Kidney epithelial cell (primary cell): ENCODE measurements around the gene SEC14L3. TPM values are rescaled to one million over a fixed set of nuclear protein-coding genes. Genes with fewer than 3 reads are reported as not detected.

Experiments
- DNase-seq: peaks from one replicate; pipeline ENCODE4 v3.0.0-alpha.2; 2010; ENCODE audit warnings: low read depth
- H3K27me3 ChIP-seq: 2 replicates; pipeline ENCODE4 v1.6.0; 2011; ENCODE audit warnings: low read length; ENCODE audit not compliant: control insufficient read depth, insufficient read depth
- H3K36me3 ChIP-seq: 2 replicates; pipeline ENCODE4 v1.5.1; 2011; ENCODE audit warnings: low read length; ENCODE audit not compliant: control insufficient read depth, insufficient read depth
- H3K4me3 ChIP-seq: 2 replicates; pipeline ENCODE4 v1.5.1; 2011; ENCODE audit warnings: low read depth, mild to moderate bottlenecking, control low read depth, low read length
- total RNA-seq: library from RNA; depleted of rRNA; stranded (reverse); fragments of >200 nt; gene quantifications from 2 replicates; pipeline ENCODE4 v1.2.3, GENCODE V29; 2015
- TF ChIP-seq, protein P1 (sequence below): IDR thresholded peaks from 2 replicates; pipeline ENCODE4 v1.5.1; 2011; ENCODE audit warnings: mild to moderate bottlenecking, moderate library complexity, low read length, control low read depth, inconsistent platforms; ENCODE audit not compliant: insufficient read depth, poor library complexity, severe bottlenecking

The SEC14L3 gene
- total RNA-seq, 1 donor from 2014 or later = not detected

GRCh38 chr22:30423301-30423958 lies 48.4 kb downstream of the SEC14L3 start:
- no peaks in the 10 kb centered on the region for H3K27me3 ChIP-seq
- peaks cover 2% of the 10 kb centered on the region for H3K36me3 ChIP-seq
- DNase-seq = no peak
- peak overlapping the region; percentile 43 for H3K4me3 ChIP-seq
- TF ChIP-seq, protein P1, sequence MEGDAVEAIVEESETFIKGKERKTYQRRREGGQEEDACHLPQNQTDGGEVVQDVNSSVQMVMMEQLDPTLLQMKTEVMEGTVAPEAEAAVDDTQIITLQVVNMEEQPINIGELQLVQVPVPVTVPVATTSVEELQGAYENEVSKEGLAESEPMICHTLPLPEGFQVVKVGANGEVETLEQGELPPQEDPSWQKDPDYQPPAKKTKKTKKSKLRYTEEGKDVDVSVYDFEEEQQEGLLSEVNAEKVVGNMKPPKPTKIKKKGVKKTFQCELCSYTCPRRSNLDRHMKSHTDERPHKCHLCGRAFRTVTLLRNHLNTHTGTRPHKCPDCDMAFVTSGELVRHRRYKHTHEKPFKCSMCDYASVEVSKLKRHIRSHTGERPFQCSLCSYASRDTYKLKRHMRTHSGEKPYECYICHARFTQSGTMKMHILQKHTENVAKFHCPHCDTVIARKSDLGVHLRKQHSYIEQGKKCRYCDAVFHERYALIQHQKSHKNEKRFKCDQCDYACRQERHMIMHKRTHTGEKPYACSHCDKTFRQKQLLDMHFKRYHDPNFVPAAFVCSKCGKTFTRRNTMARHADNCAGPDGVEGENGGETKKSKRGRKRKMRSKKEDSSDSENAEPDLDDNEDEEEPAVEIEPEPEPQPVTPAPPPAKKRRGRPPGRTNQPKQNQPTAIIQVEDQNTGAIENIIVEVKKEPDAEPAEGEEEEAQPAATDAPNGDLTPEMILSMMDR = no peak

DNA sequence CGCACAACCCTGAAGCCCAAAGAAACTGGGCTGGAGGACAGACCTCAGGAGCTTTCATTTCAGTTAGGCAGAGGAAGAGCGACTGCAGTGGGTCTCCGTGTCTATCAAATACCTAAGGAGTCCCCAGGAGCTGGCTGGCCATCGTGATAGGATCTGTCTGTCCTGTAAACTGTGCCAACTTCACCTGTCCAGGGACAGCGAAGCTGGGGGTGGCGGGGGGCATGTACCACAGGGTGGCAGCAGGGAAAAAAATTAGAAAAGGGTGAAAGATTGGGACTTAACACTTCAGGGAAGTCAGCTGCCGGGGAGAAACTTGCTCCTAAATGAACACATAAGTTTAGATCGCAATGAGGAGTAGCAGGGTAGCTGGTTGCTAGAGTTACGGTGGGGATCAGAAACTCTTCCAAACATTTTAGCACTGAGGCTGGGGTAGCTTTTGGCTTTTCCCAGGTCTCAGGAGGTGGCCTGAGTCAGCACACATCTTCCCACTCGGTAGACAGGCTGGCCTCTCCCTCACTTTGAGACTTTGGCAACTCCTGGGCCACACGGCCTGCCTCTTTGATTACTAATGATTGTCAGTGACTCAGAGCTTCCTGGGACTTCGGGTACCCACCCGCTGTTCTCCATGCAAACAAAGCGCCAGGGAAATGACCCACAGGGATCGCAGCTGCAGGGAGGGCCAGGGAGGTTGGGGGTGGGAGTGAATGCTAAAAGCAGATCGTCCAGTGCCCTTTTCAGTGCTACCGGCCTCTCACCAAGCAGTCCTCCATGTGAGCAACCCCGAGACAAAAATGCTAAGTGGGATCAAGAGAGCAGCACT lies 49.1 kb downstream of the SEC14L3 start:
- H3K27me3 ChIP-seq = no peaks in the 10 kb centered on the region
- peak overlapping the region; percentile 43 for H3K4me3 ChIP-seq
- peaks cover 2% of the 10 kb centered on the region for H3K36me3 ChIP-seq
- TF ChIP-seq, protein P1 = no peak
- DNase-seq = peak; percentile 86

GRCh38 chr22:30421695-30422480 lies 49.9 kb downstream of the SEC14L3 start:
- H3K27me3 ChIP-seq = no peaks in the 10 kb centered on the region
- no peak overlapping the region for H3K4me3 ChIP-seq
- peaks cover 3% of the 10 kb centered on the region for H3K36me3 ChIP-seq
- TF ChIP-seq, protein P1 = no peak
- no peak for DNase-seq

- Histone ChIP-seq H3K27me3 (no peaks in the 10 kb centered on the region), H3K36me3 (peaks cover 7% of the 10 kb centered on the region), H3K4me3 (no peak overlapping the region)
- peak; percentile 55 for DNase-seq
- TF ChIP-seq, protein P1 = no peak
These were observed 51.3 kb downstream of the SEC14L3 start for GRCh38 chr22:30420347-30421125.

DNA sequence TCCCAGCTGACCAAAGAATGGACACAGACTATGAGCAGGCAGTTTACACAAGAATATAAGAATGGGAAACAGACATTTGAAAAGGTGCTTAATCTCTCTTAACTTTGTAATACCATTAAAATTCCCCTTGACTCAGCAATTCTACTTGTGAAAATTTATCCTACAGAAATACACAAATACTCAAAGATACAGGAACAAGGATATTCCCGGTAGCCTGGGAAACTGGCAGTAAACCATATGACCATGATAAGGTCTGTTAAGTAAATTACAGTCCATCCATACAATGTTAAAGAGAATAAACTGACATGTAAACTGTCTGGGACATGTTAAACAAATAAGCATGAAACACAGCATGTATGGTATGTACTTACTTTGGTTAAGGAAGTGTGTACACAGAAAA lies 55.0 kb downstream of the SEC14L3 start:
- TF ChIP-seq, protein P1 = no peak
- Histone ChIP-seq H3K27me3 (no peaks in the 10 kb centered on the region), H3K4me3 (no peak overlapping the region), H3K36me3 (peaks cover 8% of the 10 kb centered on the region)
- DNase-seq = no peak
